H9 (cell line): ENCODE results near the gene DIAPH3. TPM values are rescaled to one million over a fixed set of nuclear protein-coding genes. Genes with fewer than 3 reads are reported as not detected.

Source experiments
- DNase-seq: peaks from one replicate; pipeline ENCODE4 v3.0.0-alpha.2; 2017
- H2AFZ ChIP-seq: one replicate; pipeline ENCODE4 v1.6.1; 2013; ENCODE audit warnings: mild to moderate bottlenecking, low read length, control low read depth, moderate library complexity
- H2AK5ac ChIP-seq: 2 replicates; pipeline ENCODE4 v1.6.1; 2013; ENCODE audit warnings: low read length, control low read depth, mixed read lengths; ENCODE audit not compliant: insufficient read length
- H2BK120ac ChIP-seq: one replicate; pipeline ENCODE4 v1.6.1; 2013; ENCODE audit warnings: low read depth, mild to moderate bottlenecking, low read length, control low read depth, inconsistent platforms; ENCODE audit not compliant: poor library complexity, severe bottlenecking
- H2BK12ac ChIP-seq: 2 replicates; pipeline ENCODE4 v1.6.1; 2013; ENCODE audit warnings: low read length, control low read depth, mixed read lengths, low read depth; ENCODE audit not compliant: insufficient read length
- H2BK15ac ChIP-seq: 2 replicates; pipeline ENCODE4 v1.6.1; 2013; ENCODE audit warnings: low read depth, low read length, control low read depth
- H2BK20ac ChIP-seq: one replicate; pipeline ENCODE4 v1.6.1; 2013; ENCODE audit warnings: low read depth, mild to moderate bottlenecking, low read length, control low read depth, inconsistent platforms; ENCODE audit not compliant: poor library complexity, severe bottlenecking
- H2BK5ac ChIP-seq: 2 replicates; pipeline ENCODE4 v1.6.1; 2013; ENCODE audit warnings: low read length, control low read depth, mixed read lengths; ENCODE audit not compliant: insufficient read length
- H3K14ac ChIP-seq: 2 replicates; pipeline ENCODE4 v1.6.1; 2013; ENCODE audit warnings: low read length, control low read depth; ENCODE audit not compliant: insufficient read depth
- H3K18ac ChIP-seq: 2 replicates; pipeline ENCODE4 v1.6.1; 2013; ENCODE audit warnings: low read depth, mild to moderate bottlenecking, mixed read lengths, low read length, control low read depth; ENCODE audit not compliant: insufficient read length
- H3K23ac ChIP-seq: 2 replicates; pipeline ENCODE4 v1.6.1; 2013; ENCODE audit warnings: low read length, control low read depth, mixed read lengths, low read depth; ENCODE audit not compliant: insufficient read length
- H3K23me2 ChIP-seq: 2 replicates; pipeline ENCODE4 v1.6.1; 2013; ENCODE audit warnings: low read depth, mild to moderate bottlenecking, mixed read lengths, low read length, control low read depth; ENCODE audit not compliant: insufficient read length, poor library complexity, severe bottlenecking
- H3K27ac ChIP-seq: 2 replicates; pipeline ENCODE4 v1.5.1; 2013; ENCODE audit warnings: low read length, control low read depth, mixed read lengths, low read depth; ENCODE audit not compliant: insufficient read length
- H3K27me3 ChIP-seq: 2 replicates; pipeline ENCODE4 v1.6.1; 2013; ENCODE audit warnings: low read length, control low read depth, inconsistent platforms; ENCODE audit not compliant: insufficient read depth
- H3K4ac ChIP-seq: 2 replicates; pipeline ENCODE4 v1.6.1; 2013; ENCODE audit warnings: low read depth, mild to moderate bottlenecking, control low read depth, inconsistent platforms, low read length, moderate library complexity
- H3K4me1 ChIP-seq: 2 replicates; pipeline ENCODE4 v1.6.1; 2013; ENCODE audit warnings: low read length, control low read depth, inconsistent platforms; ENCODE audit not compliant: insufficient read depth
- H3K4me2 ChIP-seq: 2 replicates; pipeline ENCODE4 v1.6.1; 2013; ENCODE audit warnings: low read length, control low read depth, mixed read lengths; ENCODE audit not compliant: insufficient read length, insufficient read depth
- H3K56ac ChIP-seq: 2 replicates; pipeline ENCODE4 v1.6.1; 2013; ENCODE audit warnings: low read depth, mild to moderate bottlenecking, mixed read lengths, low read length, control low read depth; ENCODE audit not compliant: insufficient read length
- H3K79me1 ChIP-seq: 2 replicates; pipeline ENCODE4 v1.6.1; 2013; ENCODE audit warnings: low read depth, mild to moderate bottlenecking, moderate library complexity, low read length, control low read depth, inconsistent platforms; ENCODE audit not compliant: insufficient read depth, poor library complexity, severe bottlenecking
- H3K79me2 ChIP-seq: 2 replicates; pipeline ENCODE4 v1.6.1; 2013; ENCODE audit warnings: low read length, control low read depth, inconsistent platforms; ENCODE audit not compliant: insufficient read depth
- H3K9ac ChIP-seq: 2 replicates; pipeline ENCODE4 v1.6.1; 2013; ENCODE audit warnings: low read length, control low read depth, mixed read lengths; ENCODE audit not compliant: insufficient read length; ENCODE audit errors: extremely low read depth
- H3K9me3 ChIP-seq: one replicate; pipeline ENCODE4 v1.6.1; 2013; ENCODE audit warnings: low read depth, low read length, inconsistent platforms; ENCODE audit not compliant: control insufficient read depth
- H3T11ph ChIP-seq: one replicate; pipeline ENCODE4 v1.6.1; 2013; ENCODE audit warnings: mild to moderate bottlenecking, low read length, control low read depth, inconsistent platforms
- H4K20me1 ChIP-seq: one replicate; pipeline ENCODE4 v1.6.1; 2013; ENCODE audit not compliant: control insufficient read depth, insufficient read length, insufficient read depth
- H4K5ac ChIP-seq: 2 replicates; pipeline ENCODE4 v1.6.1; 2013; ENCODE audit warnings: low read depth, mild to moderate bottlenecking, mixed read lengths, low read length, control low read depth; ENCODE audit not compliant: insufficient read length
- H4K8ac ChIP-seq: replicated peaks from 2 replicates; pipeline ENCODE4 v1.6.1; 2013; ENCODE audit warnings: low read length, control low read depth, mixed read lengths, low read depth; ENCODE audit not compliant: insufficient read length
- H4K91ac ChIP-seq: 2 replicates; pipeline ENCODE4 v1.6.1; 2013; ENCODE audit warnings: low read depth, mild to moderate bottlenecking, moderate library complexity, mixed read lengths, low read length, control low read depth; ENCODE audit not compliant: insufficient read length
- H3K27ac Mint-ChIP-seq, 3 experiments: 2 replicates in 2 of 3; 3 replicates in 1 of 3; pipeline ENCODE4 v1.8.0; 2020 to 2021; ENCODE audit warnings: mixed read lengths in 3 of 3, mild to moderate bottlenecking in 1 of 3, moderate library complexity in 1 of 3
- H3K27me3 Mint-ChIP-seq: 2 replicates; pipeline ENCODE4 v1.8.0; 2021; ENCODE audit warnings: low read depth, mild to moderate bottlenecking, moderate library complexity, mixed read lengths
- H3K36me3 Mint-ChIP-seq, 3 experiments: 2 replicates in 2 of 3; 3 replicates in 1 of 3; pipeline ENCODE4 v1.8.0; 2020 to 2021; ENCODE audit warnings: low read depth in 3 of 3, mixed read lengths in 3 of 3; ENCODE audit not compliant: insufficient read depth in 1 of 3
- H3K4me1 Mint-ChIP-seq, 2 experiments: 2 replicates each; pipeline ENCODE4 v1.8.0; 2020; ENCODE audit warnings: mixed read lengths in 2 of 2
- H3K4me3 Mint-ChIP-seq, 2 experiments: 2 replicates in 1 of 2; 3 replicates in 1 of 2; pipeline ENCODE4 v1.8.0; 2020 to 2021; ENCODE audit warnings: mild to moderate bottlenecking in 2 of 2, mixed read lengths in 2 of 2, moderate library complexity in 1 of 2
- H3K9me3 Mint-ChIP-seq, 2 experiments: 2 replicates in 1 of 2; 3 replicates in 1 of 2; pipeline ENCODE4 v1.8.0; 2020; ENCODE audit warnings: mild to moderate bottlenecking in 2 of 2, mixed read lengths in 2 of 2, moderate library complexity in 1 of 2
- WGBS: extraction: QIAGEN DNeasy Blood & Tissue Kit; methylation state at CpG from one replicate; pipeline ENCODE4 v1.1.7; 2013; ENCODE audit warnings: missing lambda C conversion rate, low lambda C conversion rate, mixed read lengths; ENCODE audit not compliant: insufficient read length; ENCODE audit errors: extremely low coverage; 5-methylcytosine and 5-hydroxymethylcytosine counted together
- total RNA-seq: library from RNA; stranded (reverse); gene quantifications from 2 replicates; pipeline ENCODE4 v1.2.1, GENCODE V29; 2021
- TF ChIP-seq, protein P1 (sequence below): fragments of 200-600 bp; sonication (generic); conservative IDR thresholded peaks from 3 replicates; pipeline ENCODE4 v1.8.0; 2021; ENCODE audit warnings: antibody characterized with exemption, mild to moderate bottlenecking

DIAPH3 gene
- total RNA-seq, 1 experiment from 2014 or later: 23.1 TPM

DNA sequence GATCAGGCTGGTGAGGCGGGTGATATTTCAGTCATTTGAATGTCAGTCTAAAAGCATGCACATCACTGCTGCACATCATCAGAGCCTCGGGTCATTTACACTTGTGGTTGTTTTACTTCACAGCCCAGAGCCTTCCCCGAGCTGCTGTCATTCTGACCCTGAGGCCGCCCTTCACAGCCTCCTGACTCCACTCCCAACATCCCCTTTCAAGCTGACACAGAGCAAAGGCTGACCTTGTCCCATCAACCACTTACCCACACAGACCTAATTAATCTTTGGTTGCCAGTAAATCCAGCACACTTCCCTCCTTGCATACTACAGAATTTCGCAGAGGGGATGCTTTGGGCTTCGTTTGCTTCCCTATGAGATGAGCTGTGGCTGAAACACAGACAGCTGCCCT lies 528.1 kb downstream of the DIAPH3 start:
- Histone ChIP-seq H3K23ac (no peak overlapping the region), H4K91ac (no peak overlapping the region), H2AFZ (no peak overlapping the region), H2BK12ac (no peak overlapping the region), H3T11ph (no peak overlapping the region), H3K56ac (no peak overlapping the region), H3K23me2 (no peaks in the 10 kb centered on the region), H3K4me1 (0 out of 2 replicates have a peak, but pooled peaks cover 4% of the 10 kb centered on the region), H3K79me2 (no peaks in the 10 kb centered on the region), H3K4ac (no peak overlapping the region), H2BK120ac (no peak overlapping the region), H3K79me1 (no peaks in the 10 kb centered on the region), H2BK5ac (no peak overlapping the region), H3K18ac (no peak overlapping the region), H3K14ac (no peak overlapping the region), H2AK5ac (no peak overlapping the region), H4K20me1 (no peaks in the 10 kb centered on the region), H3K4me2 (no peak overlapping the region), H4K5ac (no peak overlapping the region), H2BK15ac (no peak overlapping the region), H4K8ac (no peak overlapping the region), H2BK20ac (no peak overlapping the region), H3K27me3 (no peaks in the 10 kb centered on the region), H3K27ac (no peak overlapping the region), H3K9me3 (no peaks in the 10 kb centered on the region), H3K9ac (no peak overlapping the region)
- Mint-ChIP-seq H3K4me3 (no peak overlapping the region), H3K4me1 (peaks cover 11 to 13% of the 10 kb centered on the region in 2 experiments), H3K36me3 (peaks cover 0 to 2% (median 0%) of the 10 kb centered on the region in 3 experiments; a peak in 2 of 7 replicates), H3K27me3 (no peaks in the 10 kb centered on the region; the same call in 1 of the 2 replicates), H3K27ac (no peak overlapping the region; a peak in 1 of 7 replicates), H3K9me3 (peaks cover 0 to 2% of the 10 kb centered on the region in 2 experiments; a peak in 1 of 5 replicates)
- DNase-seq: no peak
- TF ChIP-seq, protein P1, sequence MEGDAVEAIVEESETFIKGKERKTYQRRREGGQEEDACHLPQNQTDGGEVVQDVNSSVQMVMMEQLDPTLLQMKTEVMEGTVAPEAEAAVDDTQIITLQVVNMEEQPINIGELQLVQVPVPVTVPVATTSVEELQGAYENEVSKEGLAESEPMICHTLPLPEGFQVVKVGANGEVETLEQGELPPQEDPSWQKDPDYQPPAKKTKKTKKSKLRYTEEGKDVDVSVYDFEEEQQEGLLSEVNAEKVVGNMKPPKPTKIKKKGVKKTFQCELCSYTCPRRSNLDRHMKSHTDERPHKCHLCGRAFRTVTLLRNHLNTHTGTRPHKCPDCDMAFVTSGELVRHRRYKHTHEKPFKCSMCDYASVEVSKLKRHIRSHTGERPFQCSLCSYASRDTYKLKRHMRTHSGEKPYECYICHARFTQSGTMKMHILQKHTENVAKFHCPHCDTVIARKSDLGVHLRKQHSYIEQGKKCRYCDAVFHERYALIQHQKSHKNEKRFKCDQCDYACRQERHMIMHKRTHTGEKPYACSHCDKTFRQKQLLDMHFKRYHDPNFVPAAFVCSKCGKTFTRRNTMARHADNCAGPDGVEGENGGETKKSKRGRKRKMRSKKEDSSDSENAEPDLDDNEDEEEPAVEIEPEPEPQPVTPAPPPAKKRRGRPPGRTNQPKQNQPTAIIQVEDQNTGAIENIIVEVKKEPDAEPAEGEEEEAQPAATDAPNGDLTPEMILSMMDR: no peak
- WGBS: no CpG with 5 or more reads among the region's 6 CpGs
